ENCODE data around the gene GPA33. TPM values are rescaled to one million over a fixed set of nuclear protein-coding genes. Genes with fewer than 3 reads are reported as not detected.
A peak's percentile ranks its signal among the peaks of the same experiment; 100 is the strongest.
"Not testable (repeated sequence)": the region's sequence is repeated elsewhere in the genome, so short reads cannot be mapped to it uniquely, and the experiment has no call there.

GPA33 gene
- total and polyA plus RNA-seq, 8 donors, result 0.11 to 0.55 (median 0.27) TPM; not detected in 2

- ATAC-seq, result peak; percentile 100
- peak in 3 of 4 donors; percentile 78 to 94 (median 81) for DNase-seq
- H3K27ac ChIP-seq, result no peak overlapping the region
- peaks cover 0 to 8% of the 10 kb centered on the region in 2 donors for H3K4me1 ChIP-seq
- peak overlapping the region; percentile 14 to 28 for H3K4me3 ChIP-seq
- no peak for TF ChIP-seq CTCF (IDR thresholded peaks at IDR 0.05)
- intact Hi-C loops (cut with DNase I), result no loop called here
- no peaks in the 10 kb centered on the region for H3K27me3 ChIP-seq
- H3K36me3 ChIP-seq, result no peaks in the 10 kb centered on the region
- H3K9me3 ChIP-seq, result no peaks in the 10 kb centered on the region
Measured at GRCh38 chr1:167043752-167044488, 46.3 kb downstream of the GPA33 start.

- no peak for TF ChIP-seq CTCF (IDR thresholded peaks at IDR 0.05)
- no peaks in the 10 kb centered on the region for H3K9me3 ChIP-seq
- ATAC-seq (no peak), DNase-seq (no peak)
- no peak overlapping the region for H3K4me3 ChIP-seq
- H3K4me1 ChIP-seq, result no peaks in the 10 kb centered on the region
- no peaks in the 10 kb centered on the region for H3K36me3 ChIP-seq
- intact Hi-C loops (cut with DNase I), result no loop called here
- no peaks in the 10 kb centered on the region for H3K27me3 ChIP-seq
- no peak overlapping the region for H3K27ac ChIP-seq
Measured at GRCh38 chr1:167033646-167034045, 56.5 kb downstream of the GPA33 start.

- ATAC-seq; H3K4me1 ChIP-seq; intact Hi-C loops (cut with DNase I); H3K4me3 ChIP-seq; H3K36me3 ChIP-seq; H3K27ac ChIP-seq; H3K9me3 ChIP-seq: not testable (repeated sequence)
- DNase-seq, result peak in 1 of 4 donors; percentile 63
- H3K27me3 ChIP-seq, result peaks cover 0 to 14% of the 10 kb centered on the region in 2 donors
Measured at GRCh38 chr1:167029553-167029952, 60.6 kb downstream of the GPA33 start.

GRCh38 chr1:167022384-167022783, 67.8 kb downstream of the GPA33 start:
- ATAC-seq (no peak), DNase-seq (no peak)
- no peak for TF ChIP-seq CTCF (IDR thresholded peaks at IDR 0.05)
- no peaks in the 10 kb centered on the region for H3K9me3 ChIP-seq
- no peaks in the 10 kb centered on the region for H3K36me3 ChIP-seq
- H3K4me1 ChIP-seq, result no peaks in the 10 kb centered on the region
- peaks cover 0 to 7% of the 10 kb centered on the region in 2 donors for H3K27me3 ChIP-seq
- intact Hi-C loops (cut with DNase I), result no loop called here
- no peak overlapping the region for H3K4me3 ChIP-seq
- H3K27ac ChIP-seq, result no peak overlapping the region

GRCh38 chr1:167016100-167016750, 74.0 kb downstream of the GPA33 start:
- Histone ChIP-seq H3K27ac (no peak overlapping the region), H3K27me3 (no peaks in the 10 kb centered on the region), H3K4me1 (no peaks in the 10 kb centered on the region), H3K4me3 (no peak overlapping the region), H3K36me3 (no peaks in the 10 kb centered on the region), H3K9me3 (no peaks in the 10 kb centered on the region)
- no peak for TF ChIP-seq CTCF (IDR thresholded peaks at IDR 0.05)
- intact Hi-C loops (cut with DNase I), result no loop called here
- DNase-seq, result no peak
- ATAC-seq, result no peak
